Stimulated activated CD4-positive, alpha-beta T cell treated with anti-CD3 and anti-CD28 coated beads, TNF-alpha, amount 100 ng/mL, for 1 hour (primary cell): ENCODE results near the gene OLFM1.

Source experiments
- DNase-seq, 3 donors: peaks; one replicate each; pipeline ENCODE4 v3.0.0-alpha.2; 2020; ENCODE audit warnings: low read depth in 3 of 3, low spot score in 1 of 3

The OLFM1 gene

GRCh38 chr9:135076143-135076875 is 11.2 kb upstream of the OLFM1 start:
- DNase-seq = no peak

GRCh38 chr9:135076876-135077430 is 10.5 kb upstream of the OLFM1 start:
- no peak for DNase-seq

- DNase-seq = no peak
Measured at GRCh38 chr9:135077497-135078200, 9.8 kb upstream of the OLFM1 start.

- no peak for DNase-seq
Measured at GRCh38 chr9:135078361-135078821, 9.1 kb upstream of the OLFM1 start.

GRCh38 chr9:135079018-135079417 is 8.4 kb upstream of the OLFM1 start:
- no peak for DNase-seq

GRCh38 chr9:135079676-135080075 is 7.8 kb upstream of the OLFM1 start:
- DNase-seq = no peak

- DNase-seq = no peak
Measured at GRCh38 chr9:135080286-135081263, 6.9 kb upstream of the OLFM1 start.

- DNase-seq = no peak
Measured at GRCh38 chr9:135081264-135081660, 6.2 kb upstream of the OLFM1 start.

GRCh38 chr9:135081731-135082130 is 5.7 kb upstream of the OLFM1 start:
- no peak for DNase-seq

GRCh38 chr9:135082536-135082935 is 4.9 kb upstream of the OLFM1 start:
- DNase-seq = no peak

- no peak for DNase-seq
Measured at GRCh38 chr9:135083241-135083810, 4.1 kb upstream of the OLFM1 start.

- no peak for DNase-seq
Measured at GRCh38 chr9:135083831-135084230, 3.6 kb upstream of the OLFM1 start.

- no peak for DNase-seq
Measured at GRCh38 chr9:135084262-135084661, 3.2 kb upstream of the OLFM1 start.

- DNase-seq = no peak
Measured at GRCh38 chr9:135084881-135085760, 2.3 kb upstream of the OLFM1 start.

- DNase-seq = no peak
Measured at GRCh38 chr9:135085830-135086546, 1.5 kb upstream of the OLFM1 start.

GRCh38 chr9:135086597-135087488 is 625 bp upstream of the OLFM1 start:
- DNase-seq = no peak

GRCh38 chr9:135087899-135088347 is 455 bp downstream of the OLFM1 start:
- no peak for DNase-seq

- no peak for DNase-seq
Measured at GRCh38 chr9:135088348-135088978, 995 bp downstream of the OLFM1 start.
